ENCODE data around the gene EPM2AIP1. TPM values are rescaled to one million over a fixed set of nuclear protein-coding genes. Genes with fewer than 3 reads are reported as not detected.

The EPM2AIP1 gene
- total RNA-seq, 1 experiment from 2014 or later = 7.8 TPM

- no peaks in the 10 kb centered on the region for H3K9me2 ChIP-seq (replicated peaks; ENCODE audit: low read length)
- DNase-seq = no peak
- ATAC-seq = no peak
- ChIA-PET POLR2A (ENCODE audit: unreplicated experiment) (no interaction called here), CTCF (no interaction called here)
- no peak overlapping the region for H3K4me2 ChIP-seq (ENCODE audit: low read length)
- no peaks in the 10 kb centered on the region for H3K27me3 ChIP-seq (ENCODE audit: low read length)
- no peaks in the 10 kb centered on the region for H3K9me3 ChIP-seq (ENCODE audit: low read length)
- intact Hi-C loops (cut with micrococcal nuclease) = no loop called here
- no peak for TF ChIP-seq EZH2 (IDR thresholded peaks at IDR 0.05; ENCODE audit: low read length, unreplicated experiment)
- TF ChIP-seq, protein P1, sequence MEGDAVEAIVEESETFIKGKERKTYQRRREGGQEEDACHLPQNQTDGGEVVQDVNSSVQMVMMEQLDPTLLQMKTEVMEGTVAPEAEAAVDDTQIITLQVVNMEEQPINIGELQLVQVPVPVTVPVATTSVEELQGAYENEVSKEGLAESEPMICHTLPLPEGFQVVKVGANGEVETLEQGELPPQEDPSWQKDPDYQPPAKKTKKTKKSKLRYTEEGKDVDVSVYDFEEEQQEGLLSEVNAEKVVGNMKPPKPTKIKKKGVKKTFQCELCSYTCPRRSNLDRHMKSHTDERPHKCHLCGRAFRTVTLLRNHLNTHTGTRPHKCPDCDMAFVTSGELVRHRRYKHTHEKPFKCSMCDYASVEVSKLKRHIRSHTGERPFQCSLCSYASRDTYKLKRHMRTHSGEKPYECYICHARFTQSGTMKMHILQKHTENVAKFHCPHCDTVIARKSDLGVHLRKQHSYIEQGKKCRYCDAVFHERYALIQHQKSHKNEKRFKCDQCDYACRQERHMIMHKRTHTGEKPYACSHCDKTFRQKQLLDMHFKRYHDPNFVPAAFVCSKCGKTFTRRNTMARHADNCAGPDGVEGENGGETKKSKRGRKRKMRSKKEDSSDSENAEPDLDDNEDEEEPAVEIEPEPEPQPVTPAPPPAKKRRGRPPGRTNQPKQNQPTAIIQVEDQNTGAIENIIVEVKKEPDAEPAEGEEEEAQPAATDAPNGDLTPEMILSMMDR (conservative IDR thresholded peaks at IDR 0.05; ENCODE audit: low read depth, low read length) = no peak
- no peak for TF ChIP-seq EZH2phosphoT487 (IDR thresholded peaks at IDR 0.05; ENCODE audit: borderline replicate concordance, low read length)
- no peaks in the 10 kb centered on the region for H3K36me3 ChIP-seq (ENCODE audit: low read depth, low read length)
- no peaks in the 10 kb centered on the region for H3F3A ChIP-seq (ENCODE audit: low read length, unreplicated experiment)
- no TSS peak for BruUV-seq (replicated peaks)
- no peak overlapping the region for H2AFZ ChIP-seq (ENCODE audit: low read length)
- no peak overlapping the region for H3K4me3 ChIP-seq (ENCODE audit: low read length)
- no peaks in the 10 kb centered on the region for H3K79me2 ChIP-seq (ENCODE audit: low read length)
- no peak overlapping the region for H3K9ac ChIP-seq (ENCODE audit: low read length)
- H3K4me1 ChIP-seq (ENCODE audit: insufficient read depth, low read length) = peaks cover 3% of the 10 kb centered on the region; the same call in 1 of the 2 replicates
- H3K27ac ChIP-seq (ENCODE audit: low read length) = no peak overlapping the region
- H4K20me1 ChIP-seq (ENCODE audit: low read length) = no peaks in the 10 kb centered on the region
These were observed 20.8 kb downstream of the EPM2AIP1 start for GRCh38 chr3:36972163-36972562.

DNA sequence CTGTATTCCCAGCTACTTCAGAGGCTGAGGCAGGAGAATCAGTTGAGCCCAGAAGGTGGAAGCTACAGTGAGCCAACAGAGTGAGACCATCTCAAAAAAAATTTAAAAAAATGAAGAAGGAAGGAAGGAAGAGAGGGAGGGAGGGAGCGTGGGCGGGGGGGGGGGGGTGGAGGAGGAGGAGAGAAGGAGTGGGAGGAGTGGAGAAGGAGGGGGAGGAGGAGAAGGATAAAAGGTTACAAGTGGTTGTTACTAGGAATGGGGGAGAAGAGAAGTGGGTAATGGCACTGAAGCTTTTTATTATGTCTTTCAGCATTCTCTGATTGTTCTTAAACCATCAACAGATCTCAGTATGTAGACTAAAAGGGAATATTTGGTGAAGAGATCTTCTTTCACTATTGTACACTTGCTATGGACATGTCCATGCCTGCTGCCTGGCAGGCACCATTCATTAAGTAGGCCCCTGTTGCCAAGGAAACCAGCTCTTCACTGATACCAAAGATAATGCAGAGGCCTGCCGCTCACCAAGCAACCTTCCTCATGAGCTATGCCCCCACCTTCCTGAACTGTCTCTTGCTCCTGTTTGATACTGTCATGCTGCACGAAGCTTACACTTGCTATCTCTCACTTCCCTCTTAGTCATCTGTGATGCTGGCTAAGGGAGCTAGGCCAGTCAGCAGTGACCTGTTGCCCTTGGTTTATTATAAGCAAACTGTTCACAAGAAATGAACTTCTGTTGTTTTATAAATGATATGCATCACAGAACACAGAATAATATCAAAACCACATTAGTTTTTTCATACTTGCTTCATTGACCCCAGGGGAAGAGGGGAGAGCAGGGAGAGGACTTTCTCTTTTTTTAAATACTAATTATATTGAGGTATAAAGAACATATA is 23.1 kb downstream of the EPM2AIP1 start:
- peak; percentile 94 for ATAC-seq

More for the DNA sequence above, 23.1 kb downstream of the EPM2AIP1 start:
- no peaks in the 10 kb centered on the region for H3K27me3 ChIP-seq (ENCODE audit: low read length)
- TF ChIP-seq, protein P1 (conservative IDR thresholded peaks at IDR 0.05; ENCODE audit: low read depth, low read length) = no peak
- TF ChIP-seq EZH2phosphoT487 (IDR thresholded peaks at IDR 0.05; ENCODE audit: borderline replicate concordance, low read length) = no peak
- TF ChIP-seq EZH2 (IDR thresholded peaks at IDR 0.05; ENCODE audit: low read length, unreplicated experiment) = no peak
- no peak overlapping the region for H3K4me3 ChIP-seq (ENCODE audit: low read length)
- CTCF ChIA-PET = interaction anchor here (0.6 to 1.2 kb wide), 2 partner anchors 10 to 11 kb away, joined by 4 to 5 read pairs; no protein-coding TSS in a partner anchor
- POLR2A ChIA-PET (ENCODE audit: unreplicated experiment) = no interaction called here
- no peaks in the 10 kb centered on the region for H3F3A ChIP-seq (ENCODE audit: low read length, unreplicated experiment)
- H2AFZ ChIP-seq (ENCODE audit: low read length) = no peak overlapping the region
- no peak overlapping the region for H3K9ac ChIP-seq (ENCODE audit: low read length)
- H3K36me3 ChIP-seq (ENCODE audit: low read depth, low read length) = no peaks in the 10 kb centered on the region
- H3K9me3 ChIP-seq (ENCODE audit: low read length) = no peaks in the 10 kb centered on the region
- H3K4me2 ChIP-seq (ENCODE audit: low read length) = no peak overlapping the region
- no peak overlapping the region for H3K27ac ChIP-seq (ENCODE audit: low read length)
- H3K9me2 ChIP-seq (replicated peaks; ENCODE audit: low read length) = no peaks in the 10 kb centered on the region
- BruUV-seq (replicated peaks) = no TSS peak
- no peaks in the 10 kb centered on the region for H4K20me1 ChIP-seq (ENCODE audit: low read length)
- intact Hi-C loops (cut with micrococcal nuclease) = no loop called here
- H3K79me2 ChIP-seq (ENCODE audit: low read length) = no peaks in the 10 kb centered on the region
- peak; percentile 55 for DNase-seq
- H3K4me1 ChIP-seq (ENCODE audit: insufficient read depth, low read length) = peaks cover 13% of the 10 kb centered on the region
